HG03378 (cell line): ENCODE measurements around the gene RRAS2.
"Not testable (repeated sequence)": the region's sequence is repeated elsewhere in the genome, so short reads cannot be mapped to it uniquely, and the experiment has no call there.

Experiments
- ATAC-seq: cut with Tn5 transposase; IDR thresholded peaks from one replicate; pipeline ENCODE4 v1.9.1; 2021; ENCODE audit warnings: mild to moderate bottlenecking, moderate library complexity; ENCODE audit not compliant: unreplicated experiment

The RRAS2 gene

DNA sequence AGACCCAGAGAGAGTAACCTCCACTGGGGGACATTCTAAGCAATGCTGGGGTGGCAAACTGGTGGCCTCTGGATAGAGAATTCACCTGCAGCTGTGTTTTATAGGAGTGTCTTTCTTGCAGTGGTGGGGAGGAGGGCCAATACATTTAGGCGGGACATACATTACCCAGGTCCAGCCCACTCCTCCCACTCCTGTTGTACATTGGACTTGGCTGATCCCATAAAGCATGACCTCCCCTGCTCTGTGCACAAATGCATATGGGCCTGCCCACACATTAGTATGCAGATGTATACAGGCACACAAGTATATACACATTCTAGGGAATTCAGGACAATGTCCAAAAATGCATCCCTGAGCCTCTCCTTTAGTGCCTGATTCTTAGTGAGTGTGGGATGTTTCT is 99.1 kb downstream of the RRAS2 start:
- ATAC-seq: no peak

DNA sequence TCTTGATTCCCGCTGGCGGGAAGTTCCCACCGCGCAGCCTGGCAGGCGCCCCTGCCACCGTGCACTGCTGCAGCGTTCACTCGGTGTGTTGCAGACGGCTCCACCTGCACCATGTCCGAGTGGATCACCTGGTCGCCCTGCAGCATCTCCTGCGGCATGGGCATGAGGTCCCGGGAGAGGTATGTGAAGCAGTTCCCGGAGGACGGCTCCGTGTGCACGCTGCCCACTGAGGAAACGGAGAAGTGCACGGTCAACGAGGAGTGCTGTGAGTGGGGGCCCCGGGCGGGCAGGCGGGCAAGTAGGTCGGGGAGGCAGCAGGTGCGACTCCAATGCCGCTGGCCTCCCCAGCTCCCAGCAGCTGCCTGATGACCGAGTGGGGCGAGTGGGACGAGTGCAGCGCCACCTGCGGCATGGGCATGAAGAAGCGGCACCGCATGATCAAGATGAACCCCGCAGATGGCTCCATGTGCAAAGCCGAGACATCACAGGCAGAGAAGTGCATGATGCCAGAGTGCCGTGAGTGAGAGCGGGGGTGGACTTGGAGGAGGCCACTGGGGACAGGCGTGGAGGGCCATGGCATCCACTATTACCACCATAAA is 99.7 kb downstream of the RRAS2 start:
- ATAC-seq: no peak

DNA sequence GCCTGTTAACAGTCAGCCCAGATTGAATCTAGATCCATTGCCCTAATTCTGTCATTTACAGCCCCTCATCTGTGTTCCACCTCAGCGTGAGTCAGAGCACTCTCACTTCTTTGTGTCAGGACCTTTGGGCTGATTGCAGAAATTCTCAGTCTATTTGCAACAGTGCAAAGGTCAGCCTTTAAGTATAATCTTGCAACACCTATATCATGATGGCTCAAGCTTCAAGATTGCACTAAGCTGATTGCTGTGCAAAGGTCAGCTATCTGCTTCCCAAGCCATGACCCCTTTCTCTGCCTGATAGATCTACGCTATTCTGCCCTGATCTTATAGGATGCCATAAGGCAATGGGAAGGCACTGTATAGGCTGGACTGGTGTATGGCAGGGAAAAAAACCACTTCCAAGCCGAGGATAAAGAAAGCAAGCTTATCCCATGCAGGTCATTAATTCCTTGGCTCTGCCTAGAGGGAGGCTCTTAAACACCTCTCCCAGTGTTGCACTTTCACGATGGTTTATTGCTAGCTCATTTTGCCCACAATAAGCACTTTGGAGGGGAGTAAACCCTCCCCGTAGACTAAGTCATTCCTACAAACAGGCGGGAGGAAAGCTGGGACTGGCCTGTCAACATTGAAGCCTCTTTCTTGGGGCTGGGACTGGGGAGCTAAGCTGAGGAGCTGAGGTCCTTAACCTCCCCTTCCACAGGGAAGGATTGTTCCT is 100.6 kb downstream of the RRAS2 start:
- ATAC-seq: no peak

DNA sequence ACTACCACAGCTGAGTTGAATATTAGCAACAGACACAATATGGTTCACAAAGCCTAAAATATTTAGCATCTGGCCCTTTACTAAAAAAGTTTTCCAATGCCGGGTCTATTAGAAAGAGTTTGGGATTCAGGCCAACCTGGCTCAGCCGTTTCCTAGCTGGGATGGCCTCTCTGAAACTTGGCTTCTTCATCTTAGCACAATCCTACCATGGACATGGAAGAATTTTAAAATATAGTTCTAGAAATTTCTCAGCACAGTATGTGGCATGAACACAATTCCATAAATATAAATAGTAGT is 103.8 kb downstream of the RRAS2 start:
- no peak for ATAC-seq

DNA sequence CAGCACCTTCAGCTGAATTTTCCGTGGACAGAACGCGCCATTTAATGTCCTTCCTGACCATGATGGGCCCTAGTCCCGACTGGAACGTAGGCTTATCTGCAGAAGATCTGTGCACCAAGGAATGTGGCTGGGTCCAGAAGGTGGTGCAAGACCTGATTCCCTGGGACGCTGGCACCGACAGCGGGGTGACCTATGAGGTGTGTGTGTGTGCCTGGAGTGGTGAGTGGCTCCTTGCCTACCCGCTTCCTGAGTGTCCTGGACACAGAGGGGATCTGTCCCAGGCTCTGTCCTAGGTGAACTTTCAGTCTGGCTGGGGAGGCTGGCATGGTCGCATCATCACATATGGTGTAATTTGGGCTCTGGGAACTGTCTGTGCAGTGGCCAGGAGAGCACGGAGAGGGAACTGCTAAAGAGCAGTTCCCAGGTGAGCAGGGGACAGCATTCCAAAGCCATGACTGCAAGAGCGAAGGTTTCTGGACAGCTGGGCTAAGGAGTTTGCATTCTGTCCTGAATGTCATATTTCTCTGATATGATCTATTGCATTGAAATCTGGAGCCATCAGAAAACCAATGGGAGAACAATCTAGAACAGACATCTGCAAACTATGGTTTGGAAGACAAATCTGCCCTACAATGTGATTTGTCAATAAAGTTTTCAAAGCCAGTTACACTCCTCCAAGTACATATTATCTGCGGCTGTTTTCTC is 104.3 kb downstream of the RRAS2 start:
- no peak for ATAC-seq

DNA sequence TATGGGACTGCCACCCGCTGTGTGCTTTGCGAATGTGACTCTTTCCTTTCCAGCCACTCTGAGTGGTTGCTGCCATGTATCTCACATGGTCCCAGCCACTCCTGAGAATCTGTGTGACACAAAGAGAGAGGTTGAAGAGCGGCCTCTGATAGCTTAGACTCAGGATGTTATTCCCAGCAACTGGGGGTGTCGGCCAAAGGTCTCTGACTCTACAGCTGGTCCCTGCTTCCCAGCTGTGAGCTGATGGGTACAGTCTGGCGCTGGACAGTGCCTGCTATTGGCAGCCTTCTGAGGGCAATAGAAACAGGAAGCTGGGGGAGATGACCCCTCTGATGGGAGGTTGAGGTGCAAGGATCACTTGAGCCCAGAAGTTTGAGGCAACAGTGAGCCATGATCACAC is 105.1 kb downstream of the RRAS2 start:
- no peak for ATAC-seq

DNA sequence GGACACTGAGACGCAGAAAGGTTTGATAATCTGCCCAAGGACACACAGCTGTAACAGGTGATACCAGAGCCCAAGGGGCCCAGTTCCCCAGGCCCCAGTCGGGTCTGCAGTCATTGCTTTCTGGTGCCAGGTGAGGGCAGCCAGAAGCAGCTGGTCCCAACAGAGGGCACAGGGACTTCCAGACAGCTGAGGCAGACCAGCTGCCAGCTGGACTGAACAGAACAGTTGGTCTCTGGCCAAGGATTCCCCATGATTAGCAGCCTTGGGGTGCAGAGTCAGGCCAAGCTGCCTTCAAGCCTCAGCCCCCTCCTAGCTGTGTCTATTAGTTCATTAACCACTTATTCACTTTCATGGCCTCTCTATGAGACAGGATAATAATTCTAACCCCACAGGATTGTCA is 105.6 kb downstream of the RRAS2 start:
- ATAC-seq: no peak

DNA sequence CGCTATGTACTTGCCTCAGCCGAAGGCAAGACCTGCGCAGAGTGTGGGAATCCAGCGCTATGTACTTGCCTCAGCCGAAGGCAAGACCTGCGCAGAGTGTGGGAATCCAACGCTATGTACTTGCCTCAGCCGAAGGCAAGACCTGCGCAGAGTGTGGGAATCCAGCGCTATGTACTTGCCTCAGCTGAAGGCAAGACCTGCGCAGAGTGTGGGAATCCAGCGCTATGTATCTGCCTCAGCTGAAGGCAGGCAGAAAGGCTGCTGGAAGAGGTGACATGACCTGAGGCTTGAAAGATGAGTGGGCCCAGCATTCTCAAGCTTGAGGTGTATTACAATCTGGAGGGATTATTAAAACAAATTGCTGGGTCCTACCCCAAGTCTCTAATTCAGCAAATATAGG is 106.5 kb downstream of the RRAS2 start:
- not testable (repeated sequence) for ATAC-seq

DNA sequence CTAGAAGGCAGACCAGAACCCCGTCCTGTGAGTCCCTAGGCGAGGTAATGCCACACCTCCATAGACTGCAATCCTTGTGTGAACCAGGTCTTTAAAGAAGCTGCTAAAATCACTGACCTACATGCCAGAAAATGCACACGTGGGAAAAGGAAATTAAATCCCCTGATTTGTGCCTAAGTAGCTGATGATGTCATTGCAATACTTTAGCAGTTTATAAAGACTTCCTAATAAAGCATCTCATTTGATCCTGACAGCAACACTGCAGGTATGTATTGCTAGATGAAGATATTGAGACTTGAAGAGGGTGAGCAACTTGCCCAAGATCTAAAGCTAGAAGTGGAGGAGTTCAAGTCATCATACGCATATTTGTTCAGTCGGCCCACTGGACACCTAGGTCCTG is 107.2 kb downstream of the RRAS2 start:
- no peak for ATAC-seq

DNA sequence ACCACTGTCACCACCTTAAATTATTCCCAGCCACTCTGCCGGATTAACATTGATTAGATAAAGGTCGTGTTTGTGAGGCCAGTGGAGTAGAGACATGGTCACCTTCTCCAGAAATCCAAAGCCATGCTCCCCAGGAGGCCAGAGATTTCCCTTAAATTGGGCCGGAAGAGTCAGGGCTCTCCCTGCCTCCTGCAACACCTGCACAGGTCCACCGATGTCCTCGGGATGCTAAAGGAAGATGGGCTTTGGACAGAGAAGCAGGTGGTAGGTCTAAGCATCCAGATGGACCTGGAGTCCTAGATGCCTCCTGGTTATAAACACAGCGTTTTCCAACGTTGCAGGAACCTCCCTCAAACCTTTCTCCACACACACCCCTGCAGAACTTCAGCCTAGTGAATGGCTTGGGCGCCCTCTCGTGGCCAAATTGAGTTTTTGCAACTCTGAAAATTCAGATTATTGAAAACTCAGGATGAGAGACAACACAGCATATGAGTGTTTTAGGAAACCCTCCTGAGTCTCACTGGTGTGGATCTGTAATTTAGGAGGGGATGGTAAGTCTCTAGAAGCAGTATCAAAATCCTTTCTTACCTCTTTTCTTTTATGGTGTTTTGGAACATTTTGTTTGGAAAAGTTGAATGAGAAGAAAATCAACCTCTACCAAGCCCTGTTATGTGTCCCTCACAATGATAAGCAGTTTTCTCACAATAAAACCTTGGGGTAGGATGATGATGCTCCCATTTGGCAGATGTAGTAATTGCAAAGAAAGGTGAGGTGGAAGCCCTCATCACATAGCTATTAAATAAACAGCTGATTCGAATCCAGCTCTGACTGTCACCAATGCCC is 109.6 kb downstream of the RRAS2 start:
- ATAC-seq: peak; percentile 55

DNA sequence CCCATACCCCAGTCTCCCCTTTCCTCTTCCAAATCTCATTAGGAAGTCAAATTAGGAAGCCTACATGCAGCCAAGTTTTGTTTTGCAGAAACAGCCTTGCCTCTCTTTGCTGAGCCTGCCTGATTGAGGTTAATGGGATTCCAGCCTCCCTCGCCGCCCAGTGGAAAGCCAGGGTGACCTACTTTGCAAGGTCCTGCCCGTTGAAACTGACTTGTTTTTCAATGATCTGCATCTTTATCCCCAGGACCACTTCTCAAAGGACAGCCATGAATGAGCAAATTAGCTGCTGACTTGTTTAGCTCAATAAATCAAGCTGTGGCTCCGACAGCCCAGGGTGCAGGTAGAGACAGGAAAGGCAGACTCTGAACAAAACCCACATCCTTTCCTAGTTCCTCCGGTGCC is 110.4 kb downstream of the RRAS2 start:
- no peak for ATAC-seq

DNA sequence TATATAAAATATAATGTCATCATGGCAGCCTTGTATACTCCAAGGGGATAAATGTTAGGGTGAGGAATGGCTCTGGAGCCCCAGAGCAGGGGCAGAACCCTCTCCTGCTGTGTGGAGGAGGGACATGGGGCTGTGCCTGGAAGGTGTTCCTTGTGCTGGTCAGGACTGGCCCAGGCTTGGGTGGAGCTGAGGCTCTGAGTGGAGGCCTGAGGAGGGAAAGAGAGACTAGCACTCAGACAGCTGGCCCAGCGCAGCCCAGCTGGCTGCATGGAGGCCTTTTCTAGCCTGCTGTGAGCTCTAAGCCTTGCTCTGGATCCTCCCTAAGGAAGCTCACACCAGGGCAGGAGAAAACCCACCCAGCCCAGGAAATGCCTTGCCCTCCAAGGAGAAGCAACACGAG is 113.5 kb downstream of the RRAS2 start:
- no peak for ATAC-seq

DNA sequence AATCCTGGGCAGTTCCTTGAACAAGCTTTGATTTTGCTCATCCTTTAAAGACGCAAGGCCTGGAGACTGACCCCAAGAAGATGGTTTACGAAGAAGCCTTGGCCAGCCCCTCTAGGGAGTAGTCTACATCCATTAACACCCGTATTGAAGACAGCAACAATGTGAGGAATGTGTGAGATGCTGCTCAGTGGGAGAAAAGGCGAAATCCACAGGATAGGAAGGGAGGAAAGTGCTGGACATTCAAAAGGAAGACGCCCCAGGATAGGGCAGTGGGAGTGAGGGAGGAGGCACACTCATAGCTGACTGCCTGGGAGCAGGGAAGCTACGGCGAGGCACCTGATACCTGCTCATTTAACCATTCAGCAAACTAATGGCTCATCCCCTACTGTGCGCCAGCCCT is 114.1 kb downstream of the RRAS2 start:
- ATAC-seq: no peak

DNA sequence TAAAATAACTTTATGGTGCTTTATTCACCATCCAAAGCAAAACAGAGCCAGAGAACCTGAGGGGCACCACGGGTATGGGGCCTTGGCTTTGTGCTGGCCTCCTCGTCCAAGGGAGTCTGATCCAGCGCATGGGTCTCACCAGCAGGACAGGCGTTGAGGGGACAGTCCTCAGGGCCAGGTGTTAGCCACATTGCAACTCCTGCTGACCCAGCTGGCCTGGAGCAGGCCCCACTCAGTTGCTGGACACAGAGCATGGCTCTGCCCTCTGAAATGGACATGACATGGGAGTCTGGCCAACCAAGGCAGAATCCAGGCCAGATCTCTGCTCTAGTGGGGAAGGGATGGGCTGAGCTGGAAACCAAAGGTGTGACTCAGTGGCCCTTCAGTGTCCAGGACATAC is 116.2 kb downstream of the RRAS2 start:
- ATAC-seq: no peak

DNA sequence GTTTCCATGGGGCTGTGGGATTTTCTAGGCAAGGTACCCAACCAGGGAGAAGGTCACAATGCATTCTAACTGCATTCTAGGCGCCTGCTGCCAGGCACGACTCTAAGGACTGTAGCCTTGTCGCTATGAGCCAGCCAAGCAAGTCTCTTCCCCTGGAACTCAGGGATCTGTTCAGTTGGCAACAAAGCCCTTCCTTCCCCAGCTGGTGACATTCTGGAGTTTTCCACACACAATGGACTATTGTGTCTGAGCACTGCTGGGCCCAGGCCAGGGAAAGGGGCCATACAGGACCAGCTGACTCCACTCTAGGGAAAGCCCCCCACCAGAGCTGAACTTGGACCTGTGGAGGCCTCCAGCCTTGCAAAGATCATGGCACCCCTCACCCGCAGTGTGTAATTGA is 116.8 kb downstream of the RRAS2 start:
- no peak for ATAC-seq

DNA sequence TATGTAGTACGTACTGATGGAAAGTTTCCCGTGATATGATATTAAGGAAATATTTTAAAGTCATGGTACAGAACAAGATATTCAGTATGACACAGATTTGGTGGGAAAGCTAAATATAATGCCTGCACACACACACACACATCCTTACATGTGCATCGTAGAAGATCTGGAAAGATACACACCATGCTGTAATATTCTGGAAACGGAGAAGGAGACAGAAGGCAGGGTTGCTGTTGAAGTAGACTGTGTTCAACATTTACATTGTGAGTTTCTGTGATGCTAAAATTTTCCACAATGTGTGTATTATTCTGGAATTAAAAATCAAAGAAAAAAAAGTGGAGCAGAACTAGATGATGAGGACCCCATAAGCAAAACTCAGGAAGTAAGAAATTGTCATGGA is 118.0 kb downstream of the RRAS2 start:
- ATAC-seq: no peak

DNA sequence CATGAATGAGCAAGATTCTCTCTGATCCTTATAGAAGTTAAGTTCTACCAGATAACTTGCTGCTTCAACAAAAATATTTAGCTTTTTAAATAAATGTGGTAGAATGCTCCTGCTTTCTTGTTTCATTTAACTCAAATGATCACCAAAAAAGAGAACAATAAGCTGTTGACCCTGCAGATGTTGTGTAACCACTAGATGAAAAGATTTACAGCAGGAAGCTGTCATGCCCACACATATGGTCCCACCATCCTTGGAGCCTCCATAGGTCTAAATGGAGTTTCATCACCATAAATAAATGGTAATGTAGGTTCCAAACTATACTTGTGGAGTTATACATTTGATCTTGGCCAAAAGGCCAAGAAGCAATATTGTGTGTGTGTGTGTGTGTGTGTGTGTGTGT is 118.8 kb downstream of the RRAS2 start:
- ATAC-seq: no peak

DNA sequence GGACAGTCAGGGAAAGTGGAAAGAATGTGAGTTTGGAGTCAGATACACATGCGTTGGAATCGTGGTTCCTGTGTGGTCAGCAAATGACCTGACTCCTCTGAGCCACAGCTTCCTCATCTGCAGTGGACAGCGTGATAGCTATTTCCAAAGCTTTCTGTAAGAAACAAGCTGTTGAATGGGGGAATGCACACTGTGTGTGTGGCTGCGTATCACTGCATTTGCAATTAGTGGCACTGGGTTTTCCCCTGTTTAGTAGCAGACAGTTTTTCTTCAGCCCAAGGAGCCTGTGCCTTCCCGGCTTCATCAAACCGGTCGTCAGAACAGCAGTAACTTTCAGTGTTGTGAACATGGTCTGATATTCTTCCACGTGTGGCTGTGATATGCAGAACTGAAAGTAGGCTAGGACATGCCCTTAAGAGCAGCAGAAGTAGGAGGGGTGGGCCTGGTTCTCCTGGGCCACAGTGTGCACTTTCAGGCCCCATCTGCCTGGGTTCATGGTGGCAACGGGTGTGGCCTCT is 121.5 kb downstream of the RRAS2 start:
- peak; percentile 99 for ATAC-seq

DNA sequence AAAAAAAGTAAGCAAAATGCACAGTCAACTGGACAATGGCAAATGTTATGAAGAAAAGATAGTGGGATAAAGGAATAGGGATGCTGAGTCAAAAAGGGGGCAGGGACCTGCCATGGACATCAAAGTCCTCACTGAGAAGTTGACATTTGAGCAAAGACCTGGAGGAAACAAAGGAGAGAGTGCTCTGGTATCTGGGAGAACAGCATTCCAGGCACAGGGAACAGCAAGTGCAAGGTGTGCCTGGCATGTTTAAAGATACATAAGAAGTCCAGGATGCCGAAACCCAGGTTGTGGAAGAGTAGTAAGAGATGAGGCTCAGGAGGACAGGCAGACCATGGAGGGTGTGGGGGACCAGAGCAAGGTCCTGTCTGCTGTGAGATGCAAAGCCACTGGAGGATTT is 123.3 kb downstream of the RRAS2 start:
- no peak for ATAC-seq

DNA sequence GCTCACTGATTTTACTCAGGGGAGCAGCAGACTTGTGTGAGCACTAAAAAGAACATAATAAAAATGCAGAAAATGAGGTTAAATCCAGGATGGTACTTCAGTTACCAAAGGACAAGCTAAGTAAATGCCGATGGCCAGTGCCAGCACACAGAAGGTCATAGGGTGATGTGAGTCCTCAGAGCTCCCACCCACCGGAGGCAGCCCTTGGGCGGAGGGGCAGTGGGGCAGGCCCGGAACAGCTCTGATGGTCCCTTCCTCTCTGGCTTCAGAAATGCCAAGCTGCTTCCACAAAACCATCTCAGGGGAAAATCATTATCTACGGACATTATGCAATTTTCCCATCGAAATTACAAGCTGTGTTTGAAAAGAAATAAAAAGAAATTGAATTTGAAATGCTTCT is 124.5 kb downstream of the RRAS2 start:
- no peak for ATAC-seq

DNA sequence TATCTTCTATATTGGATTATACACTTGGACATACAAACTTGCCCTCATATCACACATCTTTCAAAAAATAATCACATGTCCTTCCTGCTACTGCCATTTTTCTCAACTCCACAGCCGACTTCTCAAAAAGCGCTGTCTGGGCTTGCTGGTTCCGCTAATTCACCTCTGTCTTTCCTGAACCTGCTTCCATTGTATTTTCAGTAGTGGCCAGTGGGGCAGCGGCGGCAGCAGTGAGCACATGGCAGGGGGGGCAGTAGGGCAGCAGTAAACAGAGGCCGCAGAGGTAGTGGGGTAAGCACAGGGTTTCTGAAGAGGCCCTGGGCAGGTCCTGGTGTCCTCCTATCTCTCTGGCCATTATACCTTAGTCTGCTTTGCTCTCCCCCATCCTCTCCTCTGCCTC is 126.3 kb downstream of the RRAS2 start:
- no peak for ATAC-seq
